ENCODE data around the gene GABRB1. TPM values are rescaled to one million over a fixed set of nuclear protein-coding genes. Genes with fewer than 3 reads are reported as not detected.

Gene GABRB1
- total RNA-seq, 1 donor from 2014 or later = not detected

GRCh38 chr4:47075919-47076318 is 44.6 kb downstream of the GABRB1 start:
- Histone ChIP-seq H3K9me3 (no peaks in the 10 kb centered on the region), H3K4me1 (no peaks in the 10 kb centered on the region), H3K4me3 (no peak overlapping the region), H3K36me3 (no peaks in the 10 kb centered on the region), H3K27me3 (no peaks in the 10 kb centered on the region), H3K27ac (no peak overlapping the region)
- DNase-seq (ENCODE audit: extremely low spot score in 2 of 2) = no peak
- TF ChIP-seq CTCF (IDR thresholded peaks at IDR 0.05) (no peak), POLR2AphosphoS5 (IDR thresholded peaks at IDR 0.05; ENCODE audit: insufficient read depth in 1 of 2, low read depth in 1 of 2) (no peak), POLR2A (IDR thresholded peaks at IDR 0.05) (no peak)
- intact Hi-C loops (cut with DNase I) = no loop called here

GRCh38 chr4:47084111-47084510 is 52.7 kb downstream of the GABRB1 start:
- intact Hi-C loops (cut with DNase I) = no loop called here
- no peaks in the 10 kb centered on the region for H3K9me3 ChIP-seq
- no peaks in the 10 kb centered on the region for H3K4me1 ChIP-seq
- H3K36me3 ChIP-seq = no peaks in the 10 kb centered on the region
- no peaks in the 10 kb centered on the region for H3K27me3 ChIP-seq
- no peak overlapping the region for H3K27ac ChIP-seq
- TF ChIP-seq CTCF (IDR thresholded peaks at IDR 0.05) (no peak), POLR2A (IDR thresholded peaks at IDR 0.05) (no peak), POLR2AphosphoS5 (IDR thresholded peaks at IDR 0.05; ENCODE audit: insufficient read depth in 1 of 2, low read depth in 1 of 2) (no peak)
- no peak for DNase-seq (ENCODE audit: extremely low spot score in 2 of 2)
- no peak overlapping the region for H3K4me3 ChIP-seq

- Histone ChIP-seq H3K27ac (no peak overlapping the region), H3K27me3 (no peaks in the 10 kb centered on the region), H3K4me1 (no peaks in the 10 kb centered on the region), H3K9me3 (no peaks in the 10 kb centered on the region), H3K4me3 (no peak overlapping the region), H3K36me3 (no peaks in the 10 kb centered on the region)
- intact Hi-C loops (cut with DNase I) = no loop called here
- no peak for DNase-seq (ENCODE audit: extremely low spot score in 2 of 2)
- TF ChIP-seq CTCF (IDR thresholded peaks at IDR 0.05) = no peak
- TF ChIP-seq POLR2A (IDR thresholded peaks at IDR 0.05) = no peak
- TF ChIP-seq POLR2AphosphoS5 (IDR thresholded peaks at IDR 0.05; ENCODE audit: insufficient read depth in 1 of 2, low read depth in 1 of 2) = no peak
These were observed 53.4 kb downstream of the GABRB1 start for GRCh38 chr4:47084795-47085194.

- H3K4me3 ChIP-seq = no peak overlapping the region
These were observed 56.9 kb downstream of the GABRB1 start for GRCh38 chr4:47088298-47088697.

GRCh38 chr4:47095884-47096283 is 64.5 kb downstream of the GABRB1 start:
- intact Hi-C loops (cut with DNase I) = no loop called here
- no peak for DNase-seq (ENCODE audit: extremely low spot score in 2 of 2)
- TF ChIP-seq POLR2AphosphoS5 (IDR thresholded peaks at IDR 0.05; ENCODE audit: insufficient read depth in 1 of 2, low read depth in 1 of 2) (no peak), POLR2A (IDR thresholded peaks at IDR 0.05) (no peak), CTCF (IDR thresholded peaks at IDR 0.05) (no peak)
- no peaks in the 10 kb centered on the region for H3K27me3 ChIP-seq
- H3K4me1 ChIP-seq = no peaks in the 10 kb centered on the region
- no peak overlapping the region for H3K27ac ChIP-seq
- no peaks in the 10 kb centered on the region for H3K36me3 ChIP-seq
- H3K9me3 ChIP-seq = no peaks in the 10 kb centered on the region
- H3K4me3 ChIP-seq = no peak overlapping the region

More at GRCh38 chr4:47088298-47088697, 56.9 kb downstream of the GABRB1 start:
- Histone ChIP-seq H3K27ac (no peak overlapping the region), H3K36me3 (no peaks in the 10 kb centered on the region), H3K27me3 (no peaks in the 10 kb centered on the region), H3K9me3 (no peaks in the 10 kb centered on the region), H3K4me1 (no peaks in the 10 kb centered on the region)
- DNase-seq (ENCODE audit: extremely low spot score in 2 of 2) = no peak
- TF ChIP-seq CTCF (IDR thresholded peaks at IDR 0.05) = no peak
- TF ChIP-seq POLR2AphosphoS5 (IDR thresholded peaks at IDR 0.05; ENCODE audit: insufficient read depth in 1 of 2, low read depth in 1 of 2) = no peak
- TF ChIP-seq POLR2A (IDR thresholded peaks at IDR 0.05) = no peak
- intact Hi-C loops (cut with DNase I) = no loop called here

All from vagina (tissue), 2 donors.